KOPT-K1 (cell line): Measurements from ENCODE around the gene CCNB2.
"Not testable (repeated sequence)": the region's sequence is repeated elsewhere in the genome, so short reads cannot be mapped to it uniquely, and the experiment has no call there.

Experiments used
- H3K27ac ChIP-seq: fragments of 200-600 bp; sonication (generic); 2 replicates; pipeline ENCODE4 v1.5.1; 2016; ENCODE audit warnings: antibody characterized with exemption, mild to moderate bottlenecking, low read depth, low read length; ENCODE audit not compliant: poor library complexity, severe bottlenecking
- H3K36me3 ChIP-seq: fragments of 200-600 bp; sonication (generic); 2 replicates; pipeline ENCODE4 v1.5.1; 2017; ENCODE audit warnings: antibody characterized with exemption, mild to moderate bottlenecking, low read length, moderate library complexity; ENCODE audit not compliant: insufficient read depth
- H3K9me3 ChIP-seq: fragments of 200-600 bp; sonication (generic); 2 replicates; pipeline ENCODE4 v1.5.1; 2017; ENCODE audit warnings: antibody characterized with exemption, low read length, mild to moderate bottlenecking; ENCODE audit not compliant: insufficient read depth, poor library complexity, severe bottlenecking

Gene CCNB2

DNA sequence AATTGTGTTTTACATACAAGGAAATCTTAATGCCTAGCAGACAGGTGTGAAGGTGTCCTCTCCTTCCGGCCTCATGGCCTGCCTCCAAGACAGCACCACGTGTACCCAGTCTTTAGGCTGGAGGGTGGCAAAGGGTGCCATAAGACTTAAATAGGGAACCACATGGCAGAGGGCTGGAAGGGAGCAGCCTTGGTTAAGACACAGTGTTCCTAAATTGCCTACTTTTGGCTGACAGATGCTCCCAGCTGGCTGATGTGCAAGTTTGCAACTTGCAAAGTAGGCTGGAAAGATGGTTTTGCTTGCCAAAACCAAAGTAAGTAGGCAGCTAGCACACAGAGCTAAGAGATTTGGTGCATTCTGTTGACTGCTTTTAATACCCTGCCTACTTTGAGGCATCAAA lies 45.2 kb downstream of the CCNB2 start:
- H3K9me3 ChIP-seq = no peaks in the 10 kb centered on the region
- H3K36me3 ChIP-seq = peaks cover under 1% of the 10 kb centered on the region; the same call in 1 of the 2 replicates
- H3K27ac ChIP-seq = no peak overlapping the region

DNA sequence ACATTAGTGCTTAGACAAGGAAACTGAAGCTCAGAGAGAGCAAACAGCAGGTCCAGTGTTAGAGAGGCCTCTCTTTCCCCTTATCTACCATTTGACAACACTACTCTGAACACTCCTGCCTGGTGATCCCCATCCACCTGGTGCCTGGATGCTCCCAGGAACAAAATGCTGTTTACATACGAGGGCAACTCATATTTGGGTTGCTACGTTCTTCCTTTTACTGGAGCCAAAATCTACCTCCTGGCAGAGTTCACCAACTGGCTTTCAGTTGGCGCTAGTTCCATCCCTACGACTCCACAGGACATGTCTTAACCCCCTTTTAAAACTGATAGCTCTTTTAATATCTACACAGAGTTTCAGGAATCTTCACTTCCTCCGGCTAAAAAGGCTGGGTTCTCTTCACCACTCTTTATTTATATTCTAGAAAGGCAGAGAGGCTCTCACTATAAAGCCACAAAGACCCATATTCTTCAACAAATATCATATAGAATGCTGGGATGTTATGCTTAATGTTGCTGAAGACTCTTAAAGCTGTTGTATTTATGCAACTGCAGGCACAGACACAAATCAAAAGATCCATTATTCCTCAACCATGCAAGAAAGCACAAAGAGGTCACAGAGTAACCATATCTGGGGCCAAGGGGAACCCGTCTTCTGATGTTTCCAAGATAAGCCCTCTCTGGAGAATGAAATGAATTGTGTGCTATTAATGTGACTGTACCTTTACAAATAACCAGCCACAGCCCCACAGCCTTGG lies 47.9 kb downstream of the CCNB2 start:
- H3K36me3 ChIP-seq = no peaks in the 10 kb centered on the region
- no peak overlapping the region for H3K27ac ChIP-seq
- H3K9me3 ChIP-seq = no peaks in the 10 kb centered on the region

DNA sequence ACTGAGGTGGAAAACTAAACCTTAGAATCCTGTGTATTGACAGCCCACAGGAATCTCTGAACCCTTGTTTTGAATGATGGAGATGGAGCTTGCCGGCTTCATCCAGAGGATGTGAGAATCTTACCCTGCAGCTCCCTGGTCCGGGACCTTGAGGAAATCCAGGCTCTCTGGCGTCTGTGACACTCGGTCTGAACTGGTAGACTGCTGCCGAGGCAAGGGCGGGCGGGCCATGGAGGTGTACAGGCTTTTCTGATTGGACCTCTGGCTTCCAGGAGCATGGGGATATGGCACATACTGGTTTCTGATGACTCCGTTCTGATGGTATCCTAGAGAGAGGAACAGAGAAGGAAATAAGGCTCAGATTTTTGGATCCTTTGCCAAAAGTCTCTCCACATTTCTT lies 48.5 kb downstream of the CCNB2 start:
- Histone ChIP-seq H3K9me3 (no peaks in the 10 kb centered on the region), H3K36me3 (no peaks in the 10 kb centered on the region), H3K27ac (no peak overlapping the region)

DNA sequence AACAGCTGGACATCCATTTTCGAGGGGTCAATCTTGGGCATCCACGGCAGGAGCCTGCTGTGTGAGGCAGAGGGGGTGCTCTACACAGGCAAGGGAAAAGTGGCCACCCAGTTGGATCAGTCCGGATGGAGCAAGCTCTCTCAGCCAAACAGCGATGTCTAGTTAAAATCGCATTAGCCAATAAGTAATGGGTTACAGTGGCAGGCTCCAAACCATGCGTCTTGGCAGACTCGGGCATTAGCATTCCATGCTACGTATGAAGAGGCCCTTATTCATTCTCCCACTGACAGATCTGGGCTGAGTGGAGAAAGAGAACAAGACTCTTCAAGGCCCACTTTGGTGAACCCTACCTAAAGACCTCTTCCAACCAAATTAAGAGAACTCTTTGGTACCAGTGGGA lies 49.3 kb downstream of the CCNB2 start:
- Histone ChIP-seq H3K36me3 (no peaks in the 10 kb centered on the region), H3K9me3 (no peaks in the 10 kb centered on the region)

DNA sequence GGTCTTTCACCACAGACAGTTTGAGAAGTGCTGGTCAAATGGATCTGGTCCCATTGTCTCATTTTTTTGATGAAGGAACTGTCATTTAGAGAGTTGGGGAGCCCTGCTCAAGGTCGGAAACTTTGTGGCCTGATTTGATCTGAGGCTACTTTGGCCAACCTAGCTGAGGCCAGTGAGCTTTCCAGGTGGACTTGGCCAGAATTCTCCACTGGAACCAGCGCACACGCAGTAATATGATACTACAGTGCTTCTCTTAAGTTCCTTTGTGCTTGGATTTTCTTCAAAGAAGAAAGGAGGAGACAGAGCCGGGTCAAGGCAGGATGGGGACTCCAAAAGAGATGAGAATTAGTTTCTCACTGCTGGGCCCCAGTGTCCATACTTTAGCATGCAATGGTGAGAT lies 50.5 kb downstream of the CCNB2 start:
- Histone ChIP-seq H3K9me3 (no peaks in the 10 kb centered on the region), H3K36me3 (no peaks in the 10 kb centered on the region), H3K27ac (no peak overlapping the region)

More for the DNA sequence above, 49.3 kb downstream of the CCNB2 start:
- no peak overlapping the region for H3K27ac ChIP-seq

DNA sequence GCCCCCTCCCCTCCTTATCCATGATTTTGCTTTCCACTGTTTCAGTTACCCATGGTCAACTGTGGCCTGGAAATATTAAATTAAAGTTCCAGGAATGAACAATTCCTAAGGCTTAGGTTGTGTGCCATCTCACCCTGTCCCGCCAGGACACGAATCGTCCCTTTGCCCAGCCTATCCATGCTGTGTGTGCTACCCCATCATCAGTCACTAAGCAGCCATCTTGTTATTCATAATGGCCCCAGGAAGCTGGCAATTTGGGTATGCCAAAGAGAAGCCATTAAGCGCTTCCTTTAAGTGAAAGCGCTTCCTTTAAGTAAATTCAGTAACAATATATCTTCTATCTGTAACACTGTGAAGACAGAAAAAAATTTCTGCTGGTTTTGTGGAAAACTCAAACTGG lies 52.5 kb downstream of the CCNB2 start:
- Histone ChIP-seq H3K36me3 (no peaks in the 10 kb centered on the region), H3K27ac (no peak overlapping the region), H3K9me3 (no peaks in the 10 kb centered on the region)

DNA sequence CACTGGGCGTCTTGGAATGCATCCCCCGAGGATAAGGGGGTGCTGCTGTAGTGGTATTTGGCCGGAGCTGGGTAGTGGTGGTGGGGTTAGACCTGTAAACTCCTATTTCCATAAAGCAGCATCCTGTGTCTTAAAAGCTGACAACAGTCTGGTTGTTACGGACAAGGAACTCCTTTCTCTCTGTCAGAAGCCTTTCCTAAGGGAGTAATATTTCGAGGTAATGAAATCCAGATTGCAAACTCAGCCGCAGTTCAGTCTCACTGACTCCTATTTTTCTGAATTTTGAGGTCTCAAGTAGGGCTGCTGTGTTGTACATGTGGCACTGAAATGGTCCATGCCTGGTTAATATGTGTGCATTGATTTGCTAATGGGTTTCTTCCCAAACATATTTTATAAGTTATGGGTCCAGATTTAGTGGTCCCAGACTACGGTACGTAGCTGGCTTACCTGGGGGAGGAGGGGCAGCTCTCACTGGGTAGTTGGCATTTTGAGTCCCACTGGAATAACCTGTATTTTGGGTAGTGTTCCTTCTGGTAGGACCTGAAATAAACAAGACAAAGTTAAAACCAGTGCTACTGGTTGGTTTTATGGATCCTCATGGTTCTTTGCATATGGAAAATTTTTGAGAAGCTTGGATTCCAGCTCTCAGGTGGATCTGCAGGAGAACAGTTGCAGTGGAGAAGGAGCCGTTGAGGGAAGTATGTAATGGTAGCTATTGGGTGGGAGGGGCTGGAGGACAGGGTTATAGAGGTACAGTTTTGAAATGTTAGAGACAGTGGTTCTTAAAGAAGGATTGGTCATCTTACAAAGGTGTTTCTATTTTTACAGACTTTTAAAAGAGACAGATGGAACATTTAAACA lies 53.1 kb downstream of the CCNB2 start:
- no peaks in the 10 kb centered on the region for H3K36me3 ChIP-seq
- H3K27ac ChIP-seq = no peak overlapping the region

DNA sequence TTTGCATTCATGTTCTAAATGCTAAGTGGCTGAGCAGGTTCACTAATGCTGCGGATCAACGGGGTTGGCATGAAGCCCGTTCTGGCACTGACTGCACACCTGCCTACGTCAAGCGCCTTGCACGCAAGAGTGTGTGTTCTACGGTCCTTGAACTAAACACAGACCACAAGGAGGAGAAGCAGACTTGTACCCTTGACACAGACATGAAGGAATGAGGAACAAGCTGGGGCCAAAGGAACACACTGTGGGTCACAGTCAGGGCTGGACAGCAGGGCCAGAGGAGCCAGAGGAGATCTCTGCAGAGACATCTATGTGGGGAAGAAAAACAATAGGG lies 53.7 kb downstream of the CCNB2 start:
- Histone ChIP-seq H3K36me3 (no peaks in the 10 kb centered on the region), H3K9me3 (no peaks in the 10 kb centered on the region), H3K27ac (no peak overlapping the region)

More for the DNA sequence above, 53.1 kb downstream of the CCNB2 start:
- H3K9me3 ChIP-seq = no peaks in the 10 kb centered on the region

DNA sequence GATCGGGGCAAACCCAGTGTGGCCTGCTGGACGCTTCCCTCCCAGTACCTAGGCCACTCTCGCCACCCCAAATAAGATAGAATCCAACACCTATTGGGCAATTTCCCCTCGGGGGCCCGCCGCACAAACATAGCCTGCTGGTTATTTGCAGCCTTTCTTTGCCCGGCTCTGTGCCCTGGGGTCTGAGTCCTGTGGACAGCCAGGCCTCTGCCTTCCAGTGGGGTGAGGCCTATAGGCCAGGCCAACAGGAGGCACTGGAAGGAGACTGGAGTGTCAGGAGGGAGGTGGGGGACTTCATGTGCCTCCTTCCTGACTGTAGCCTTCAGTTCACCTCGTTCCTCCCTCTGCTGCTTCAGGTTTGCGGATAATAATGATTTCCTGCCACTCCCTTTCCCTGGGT lies 54.3 kb downstream of the CCNB2 start:
- Histone ChIP-seq H3K9me3 (no peaks in the 10 kb centered on the region), H3K36me3 (no peaks in the 10 kb centered on the region), H3K27ac (no peak overlapping the region)

DNA sequence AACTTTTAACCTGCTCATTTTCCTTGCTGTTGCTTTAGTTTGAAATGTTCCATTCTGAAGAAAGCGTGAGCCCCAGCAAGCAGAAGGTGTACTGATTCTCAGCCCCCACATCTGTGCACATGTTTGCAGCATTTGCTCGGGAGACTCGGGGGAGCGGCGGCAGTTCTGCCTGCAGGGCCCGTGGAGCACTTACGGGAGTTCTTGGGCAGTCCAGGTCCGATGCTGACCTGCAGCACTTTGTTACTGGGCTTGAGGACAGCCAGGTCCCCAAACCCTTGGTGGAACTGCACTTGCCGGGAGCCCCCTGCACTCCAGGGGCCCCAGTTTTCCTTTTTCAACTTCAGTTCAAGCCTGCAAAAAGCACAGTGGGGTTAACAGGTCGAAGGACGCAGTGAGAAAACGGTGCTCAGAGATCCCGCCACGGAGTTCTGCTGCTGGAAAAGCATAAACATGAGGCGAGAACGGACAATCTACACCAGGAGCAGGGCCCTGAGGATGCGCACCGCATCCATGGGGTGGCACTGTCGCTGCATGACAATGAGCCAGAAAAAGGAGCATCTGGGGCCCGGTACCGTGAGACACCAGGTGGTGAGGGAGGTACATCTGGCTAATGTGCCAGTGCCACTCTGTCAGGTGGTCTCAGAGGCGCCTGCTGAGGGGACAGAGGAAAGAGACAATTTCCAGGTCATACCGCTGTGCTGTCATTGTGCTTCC lies 56.1 kb downstream of the CCNB2 start:
- no peaks in the 10 kb centered on the region for H3K9me3 ChIP-seq
- H3K27ac ChIP-seq = no peak overlapping the region
- no peaks in the 10 kb centered on the region for H3K36me3 ChIP-seq

DNA sequence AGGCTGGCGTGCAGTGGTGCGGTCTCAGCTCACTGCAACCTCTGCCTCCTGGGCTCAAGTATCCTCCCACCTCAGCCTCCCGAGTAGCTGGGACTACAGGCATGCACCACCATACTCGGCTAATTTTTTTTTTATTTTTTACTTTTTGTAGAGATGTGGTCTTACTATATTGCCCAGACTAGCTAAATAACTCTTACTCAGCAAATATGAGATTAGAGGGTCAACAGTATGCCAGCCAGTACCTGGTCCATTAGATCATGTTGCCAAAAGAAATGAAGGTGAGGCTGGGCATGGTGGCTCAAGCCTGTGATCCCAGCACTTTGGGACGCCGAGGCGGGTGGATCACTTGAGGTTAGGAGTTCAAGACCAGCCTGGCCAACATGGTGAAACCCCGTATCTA lies 57.1 kb downstream of the CCNB2 start:
- H3K9me3 ChIP-seq, H3K36me3 ChIP-seq, H3K27ac ChIP-seq: not testable (repeated sequence)

DNA sequence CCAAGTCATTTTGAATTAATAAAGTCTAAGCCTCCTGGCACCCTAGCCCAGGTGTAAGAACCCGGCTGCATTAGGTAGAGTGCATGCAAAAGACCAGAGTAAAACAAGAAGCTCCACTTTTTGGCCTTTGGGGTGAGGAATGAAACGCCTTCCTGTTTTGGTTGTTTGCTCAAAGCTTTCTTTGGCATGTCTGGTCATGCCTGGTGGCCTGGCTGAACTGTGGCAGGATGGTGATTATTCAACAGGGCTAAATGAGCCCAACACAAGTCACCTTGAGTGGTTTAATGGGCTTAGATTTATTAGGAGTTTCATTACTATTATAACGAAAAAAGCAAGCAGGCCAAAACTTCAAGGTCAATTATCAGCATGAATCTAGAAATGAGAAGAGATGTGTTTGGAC lies 60.8 kb downstream of the CCNB2 start:
- no peaks in the 10 kb centered on the region for H3K9me3 ChIP-seq
- H3K36me3 ChIP-seq = no peaks in the 10 kb centered on the region
- H3K27ac ChIP-seq = no peak overlapping the region

DNA sequence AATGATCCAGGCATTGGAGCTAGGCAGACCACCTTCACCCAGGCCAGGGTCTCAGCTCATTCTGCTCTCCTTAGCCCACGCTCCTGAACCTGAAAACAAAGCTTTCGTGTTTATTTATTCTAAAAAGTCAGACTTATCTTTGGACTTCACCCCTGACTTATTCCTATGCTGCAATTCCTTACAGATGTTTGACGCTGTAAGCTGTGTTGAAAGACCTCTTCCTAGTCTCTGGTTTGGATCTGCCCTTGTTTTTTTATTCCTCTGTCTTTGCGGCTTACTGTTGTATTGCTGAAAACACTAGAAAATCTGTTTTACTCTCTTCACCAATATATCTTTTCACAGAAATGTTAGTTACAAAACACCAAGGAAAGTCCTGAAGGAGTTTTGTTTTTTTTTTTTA lies 61.2 kb downstream of the CCNB2 start:
- Histone ChIP-seq H3K9me3 (no peaks in the 10 kb centered on the region), H3K36me3 (no peaks in the 10 kb centered on the region), H3K27ac (no peak overlapping the region)

DNA sequence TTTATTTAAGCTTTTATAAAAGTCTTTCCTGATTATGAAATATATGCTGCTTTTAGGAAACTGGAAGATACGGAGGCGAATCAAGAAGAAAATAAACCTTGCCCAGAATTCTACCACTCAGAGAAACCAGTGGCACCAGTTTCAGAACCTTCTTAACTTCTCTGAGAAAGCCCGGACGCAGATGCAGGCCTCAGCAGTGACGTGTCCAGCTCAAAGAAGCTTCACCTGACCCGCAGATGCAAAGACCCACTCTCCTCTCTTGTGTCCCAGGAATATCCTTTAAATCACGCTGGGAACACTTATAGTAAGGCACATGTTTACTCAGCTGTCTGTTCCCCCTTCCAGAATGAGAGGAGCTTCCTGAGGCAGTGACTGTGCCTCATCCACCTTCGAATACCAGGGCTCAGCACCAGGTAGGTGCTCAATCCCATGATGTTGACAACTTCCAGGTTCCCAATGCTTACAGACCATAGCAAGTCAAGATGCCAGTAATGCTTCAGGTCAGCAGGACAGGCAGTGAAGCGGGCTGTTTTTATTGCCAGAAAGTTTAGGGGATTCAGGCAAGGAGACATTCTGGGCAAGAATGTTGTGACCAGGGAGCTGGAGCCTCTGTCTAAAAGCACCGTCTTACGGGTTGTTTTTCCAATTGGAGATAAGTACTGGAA lies 61.8 kb downstream of the CCNB2 start:
- Histone ChIP-seq H3K36me3 (no peaks in the 10 kb centered on the region), H3K9me3 (no peaks in the 10 kb centered on the region), H3K27ac (no peak overlapping the region)

DNA sequence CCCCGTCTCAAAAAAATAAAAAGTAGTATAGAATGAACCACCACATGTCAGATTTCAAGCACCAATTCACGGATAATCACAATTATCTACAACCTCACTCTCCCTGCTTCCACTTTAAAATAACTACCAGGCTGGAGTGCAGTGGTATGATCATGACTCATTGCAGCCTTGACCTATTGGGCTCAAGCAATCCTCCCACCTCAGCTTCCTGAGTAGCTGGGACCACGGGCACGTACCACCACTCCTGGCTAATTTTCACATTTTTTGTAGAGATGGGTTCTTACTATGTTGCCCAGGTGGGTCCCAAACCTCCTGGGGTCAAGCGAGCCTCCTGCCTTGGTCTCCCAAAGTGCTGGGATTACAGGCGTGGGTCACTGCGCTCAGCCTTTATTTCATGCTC lies 63.6 kb downstream of the CCNB2 start:
- H3K27ac ChIP-seq = no peak overlapping the region
- no peaks in the 10 kb centered on the region for H3K9me3 ChIP-seq
- H3K36me3 ChIP-seq = no peaks in the 10 kb centered on the region
